CD4-positive, alpha-beta T cell treated with Interleukin-2 at 100 ng/mL for 4 hours (primary cell): ENCODE measurements around the gene ASTN2.

ENCODE experiments used
- DNase-seq: peaks from one replicate; pipeline ENCODE4 v3.0.0-alpha.2; 2020; ENCODE audit warnings: low spot score

The ASTN2 gene

GRCh38 chr9:116628716-116629115 lies 786.1 kb downstream of the ASTN2 start:
- no peak for DNase-seq

GRCh38 chr9:116627433-116627832 lies 787.4 kb downstream of the ASTN2 start:
- no peak for DNase-seq

- no peak for DNase-seq
Measured at GRCh38 chr9:116626762-116627161, 788.1 kb downstream of the ASTN2 start.

GRCh38 chr9:116623715-116624114 lies 791.1 kb downstream of the ASTN2 start:
- DNase-seq = no peak

DNA sequence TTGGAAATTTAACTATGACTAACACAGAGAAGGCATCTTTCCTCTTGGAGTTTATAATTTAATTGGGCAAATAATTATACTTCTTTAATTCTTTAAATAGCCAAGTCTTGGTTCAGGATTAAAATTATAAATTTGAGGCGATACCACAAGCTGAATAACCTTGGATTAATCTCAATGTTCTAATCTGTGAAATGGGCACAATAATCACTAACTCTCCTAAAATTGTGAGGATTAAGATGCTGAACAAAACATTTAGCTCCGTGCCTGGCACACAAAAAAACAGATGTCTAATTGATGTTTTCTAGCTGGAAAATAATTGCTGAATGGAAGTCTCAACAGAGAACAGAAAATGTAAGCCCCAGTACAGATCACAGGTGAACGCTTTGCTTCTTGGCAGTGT lies 797.5 kb downstream of the ASTN2 start:
- no peak for DNase-seq

DNA sequence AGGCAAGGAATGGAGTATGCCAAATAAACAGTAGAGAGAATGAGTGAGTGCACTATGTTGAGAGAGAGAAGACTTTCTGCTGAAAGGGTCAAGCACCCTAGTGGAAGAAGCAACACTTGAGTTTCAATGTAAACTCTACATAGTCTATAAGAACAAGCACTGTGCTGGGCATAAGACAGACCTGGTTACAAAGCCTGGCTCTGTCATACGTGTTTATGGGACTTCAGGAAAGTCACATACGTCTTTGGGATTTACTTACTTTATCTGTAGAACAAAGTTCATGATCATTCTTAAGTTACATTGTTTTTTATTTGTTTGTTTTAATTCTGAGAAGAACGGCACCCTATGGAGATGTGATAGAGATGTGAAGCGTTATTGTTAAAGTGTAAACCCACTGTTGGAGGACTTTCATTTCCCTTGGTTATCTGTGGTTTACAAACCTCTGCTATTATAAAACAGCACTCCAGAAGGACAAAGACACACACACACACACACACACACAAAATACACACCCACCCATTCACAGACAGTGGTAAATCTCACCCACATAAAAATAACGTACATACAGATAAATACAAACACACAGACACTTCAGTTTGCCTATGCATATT lies 798.4 kb downstream of the ASTN2 start:
- no peak for DNase-seq

- no peak for DNase-seq
Measured at GRCh38 chr9:116608064-116608463, 806.8 kb downstream of the ASTN2 start.

GRCh38 chr9:116605904-116606341 lies 808.9 kb downstream of the ASTN2 start:
- DNase-seq = no peak

GRCh38 chr9:116605060-116605459 lies 809.8 kb downstream of the ASTN2 start:
- DNase-seq = no peak

GRCh38 chr9:116604251-116604650 lies 810.6 kb downstream of the ASTN2 start:
- no peak for DNase-seq

DNA sequence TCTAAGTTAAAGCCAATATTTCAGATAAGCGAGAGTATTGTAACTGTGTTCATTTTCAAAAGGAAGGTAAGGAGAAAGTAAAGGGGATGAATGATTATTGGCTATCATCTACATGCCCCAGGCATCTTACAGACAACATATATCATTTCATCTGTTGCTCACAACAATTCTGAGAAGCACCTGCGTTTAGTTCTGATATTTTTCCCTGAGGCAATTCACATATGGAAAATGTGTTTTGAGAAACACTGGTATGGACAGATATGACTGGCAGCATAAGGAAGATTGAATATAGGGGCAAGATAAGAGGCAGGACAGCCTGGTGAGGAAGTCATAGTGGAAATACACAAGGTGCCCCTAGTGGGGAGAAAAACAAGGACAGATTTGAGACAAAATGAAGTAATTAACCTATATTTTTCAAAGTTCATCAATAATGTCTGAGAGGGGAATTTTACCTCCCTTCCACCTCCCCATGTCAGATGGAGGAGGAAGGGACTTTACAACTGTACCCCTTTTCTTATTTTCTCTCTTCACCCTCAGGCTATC lies 815.4 kb downstream of the ASTN2 start:
- no peak for DNase-seq

- DNase-seq = no peak
Measured at GRCh38 chr9:116596646-116597045, 818.2 kb downstream of the ASTN2 start.

- no peak for DNase-seq
Measured at GRCh38 chr9:116594547-116594946, 820.3 kb downstream of the ASTN2 start.

DNA sequence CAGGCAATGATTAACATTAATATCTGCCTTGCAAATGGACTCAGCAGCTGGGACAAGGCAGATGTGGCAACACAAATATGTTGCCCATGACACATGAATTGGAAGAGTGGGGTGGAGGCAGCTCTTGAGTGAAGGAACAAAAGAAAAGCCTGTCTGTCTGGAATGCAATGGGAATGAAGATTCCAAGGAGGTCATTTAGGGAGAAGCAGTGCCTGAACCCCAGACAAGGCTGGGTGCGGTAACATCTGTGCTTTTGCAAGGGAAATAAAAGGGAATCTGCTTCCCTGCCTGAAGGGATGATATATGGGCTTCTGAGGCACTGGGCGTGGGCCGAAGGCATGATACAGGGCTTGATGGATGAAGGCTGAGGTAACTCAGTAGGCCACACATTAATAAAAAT lies 821.9 kb downstream of the ASTN2 start:
- no peak for DNase-seq

DNA sequence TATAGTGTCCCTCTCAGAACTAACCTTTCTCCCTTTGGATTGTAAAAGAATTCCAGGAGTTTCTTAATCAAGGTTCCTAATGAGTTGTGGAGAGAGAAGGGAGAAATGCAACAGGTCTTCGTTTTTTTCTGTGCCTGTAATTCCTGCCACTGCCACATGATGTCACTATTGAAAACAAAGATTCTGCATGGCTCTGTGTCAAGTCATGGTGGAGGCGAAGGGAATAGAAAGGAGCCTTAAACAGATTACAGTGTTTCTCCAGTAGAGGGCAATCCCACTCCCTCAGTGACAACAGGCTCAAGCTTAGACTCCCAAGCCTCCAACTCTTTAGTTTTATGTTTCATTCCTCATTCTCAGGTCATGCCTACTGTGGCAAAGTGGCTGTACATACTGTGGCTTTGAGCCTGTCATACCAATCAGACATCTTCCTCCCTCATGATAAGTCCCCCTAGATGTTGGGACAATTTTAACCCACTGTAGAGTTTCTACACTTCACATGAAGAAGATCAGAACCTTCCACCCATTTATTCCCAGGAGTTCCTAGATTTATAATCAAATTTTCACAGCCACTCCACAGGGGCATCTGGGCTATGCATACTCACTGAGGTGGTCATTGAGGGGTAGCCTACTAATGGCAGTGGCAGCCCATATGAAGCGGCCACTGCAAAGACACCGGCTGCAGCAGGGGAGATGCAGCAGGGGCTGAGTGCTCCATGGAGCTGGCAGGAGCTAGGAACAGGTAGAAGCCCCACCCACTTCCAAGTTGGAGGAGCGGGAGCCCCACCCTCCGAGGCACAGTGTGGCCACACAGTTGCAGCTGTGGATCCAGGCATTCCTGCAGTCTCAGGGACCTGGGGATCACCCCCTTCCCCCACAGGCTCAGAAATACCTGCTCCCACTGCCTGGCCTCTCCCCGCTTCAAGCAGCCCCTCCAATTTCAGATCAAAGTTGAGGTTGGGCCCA lies 825.2 kb downstream of the ASTN2 start:
- no peak for DNase-seq

GRCh38 chr9:116587919-116588318 lies 826.9 kb downstream of the ASTN2 start:
- DNase-seq = no peak

DNA sequence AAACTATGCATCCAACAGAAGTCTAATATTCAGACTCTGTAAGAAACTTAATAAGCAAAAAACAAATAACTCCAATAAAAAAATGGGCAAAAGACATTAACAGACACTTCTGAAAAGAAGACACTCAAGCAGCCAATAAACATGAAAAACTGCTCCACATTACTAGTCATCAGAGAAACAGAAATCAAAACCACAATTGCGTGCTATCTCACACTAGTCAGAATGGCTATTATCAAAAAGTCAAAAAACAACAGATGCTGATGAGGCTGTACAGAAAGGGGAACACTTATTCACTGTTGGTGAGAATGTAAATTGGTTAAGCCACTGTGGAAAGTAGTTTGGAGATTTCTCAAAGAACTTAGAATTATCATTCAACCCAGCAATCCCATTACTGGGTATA lies 829.0 kb downstream of the ASTN2 start:
- DNase-seq = no peak

DNA sequence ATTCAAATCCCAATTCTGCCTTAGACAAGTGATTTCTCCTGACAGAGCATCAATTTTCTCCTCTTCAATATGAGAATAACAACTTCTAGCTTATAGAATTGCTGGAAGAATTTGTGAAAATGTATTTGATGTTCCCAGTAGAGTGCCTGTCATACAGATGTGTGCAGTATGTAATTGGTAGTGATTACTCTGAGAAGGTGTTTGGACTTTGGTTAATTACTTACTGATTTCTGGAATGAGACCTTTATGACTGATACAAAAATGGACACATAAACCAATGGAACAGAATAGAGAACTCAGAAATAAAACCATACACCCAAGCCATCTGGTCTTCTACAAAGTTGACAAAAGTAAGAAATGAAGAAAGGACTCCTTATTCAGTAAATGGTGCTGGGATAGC lies 829.7 kb downstream of the ASTN2 start:
- DNase-seq = no peak

DNA sequence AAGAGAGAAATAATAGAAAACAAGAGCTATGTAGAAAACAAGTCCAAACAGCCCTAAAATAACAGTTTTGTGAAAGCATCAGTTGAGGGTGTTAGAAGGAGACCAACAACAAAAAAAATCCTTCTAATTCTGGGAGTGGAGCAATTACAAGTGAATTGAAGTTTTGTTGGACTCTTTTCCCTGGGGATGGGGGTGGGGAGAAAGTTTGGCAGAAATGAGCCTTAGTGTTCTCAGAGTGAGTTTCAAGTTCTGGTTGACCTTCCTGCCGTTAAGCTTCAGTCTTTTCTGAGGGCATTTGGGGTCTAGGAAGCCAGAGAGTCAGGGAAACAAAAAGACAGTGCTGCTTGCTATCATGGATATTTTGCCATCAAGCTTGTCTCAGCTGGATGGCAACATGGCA lies 834.0 kb downstream of the ASTN2 start:
- DNase-seq = no peak

- no peak for DNase-seq
Measured at GRCh38 chr9:116576386-116576785, 838.5 kb downstream of the ASTN2 start.

GRCh38 chr9:116574027-116574679 lies 840.7 kb downstream of the ASTN2 start:
- no peak for DNase-seq

- DNase-seq = no peak
Measured at GRCh38 chr9:116572095-116572748, 842.6 kb downstream of the ASTN2 start.
